H1 (cell line): ENCODE results near the gene NDNF. TPM values are rescaled to one million over a fixed set of nuclear protein-coding genes. Genes with fewer than 3 reads are reported as not detected.

Experiments
- polyA plus RNA-seq, 7 experiments: library from polyadenylated mRNA; depleted of rRNA in 3 of 7; stranded (reverse) in 5 of 7; unstranded in 2 of 7; fragments of >200 nt in 5 of 7; fragments of 200-250 nt in 2 of 7; gene quantifications; 1 replicate in 5 of 7; 2 replicates in 1 of 7; 4 replicates in 1 of 7; pipeline versions ENCODE4 v1.2.1 to v1.2.3, GENCODE V29; 2011 to 2013; ENCODE audit warnings: missing spikeins in 2 of 7, mixed read lengths in 2 of 7
- total RNA-seq: library from RNA; stranded (reverse); fragmentation: NEBNext Ultra II Directional; extraction: Animal tissue kit (Norgen Biotek cat#: 25700); gene quantifications from 2 replicates; pipeline ENCODE4 v1.2.1, GENCODE V29; 2021

Gene NDNF
- total and polyA plus RNA-seq, 2 of the 8 experiments (the other 6 are each of a cell fraction or from before 2014, with no cell fraction given) = 0.70 to 1.6 TPM

Other genes with a start within 250 kb of the NDNF start
- gene PRDM5, start 149.8 kb downstream of the NDNF start, total RNA-seq = 23.4 and 23.7 TPM in 2 replicates
- 6.4 and 8.2 TPM in 2 replicates for gene PRDM5, start 149.8 kb downstream of the NDNF start, polyA plus RNA-seq (2011; rRNA removed)
- gene TNIP3, start 91.8 kb upstream of the NDNF start, total RNA-seq = not detected in 2 replicates
- gene TNIP3, start 91.8 kb upstream of the NDNF start, polyA plus RNA-seq (2011; rRNA removed) = not detected in 2 replicates